ENCODE data around the gene OSTF1.

DNA sequence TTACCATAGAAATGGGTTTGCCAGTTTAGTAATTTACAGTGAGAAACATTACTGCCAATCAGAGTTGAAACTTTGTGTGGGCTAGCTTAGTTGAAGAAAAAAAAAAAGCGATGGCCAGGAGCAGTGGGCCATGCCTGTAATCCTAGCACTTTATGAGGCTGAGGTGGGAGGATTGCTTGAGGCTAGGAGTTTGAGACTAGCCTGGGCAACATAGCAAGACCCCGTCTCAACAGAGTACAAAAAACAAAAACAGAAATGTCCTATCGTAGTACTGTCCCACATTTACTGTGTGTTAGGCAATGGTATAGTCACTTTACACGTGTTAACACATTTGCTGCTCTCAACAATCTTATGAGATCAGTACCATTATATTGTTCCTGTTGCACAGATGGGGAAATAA is 2.3 kb downstream of the OSTF1 start:
- no peak for TF ChIP-seq EZH2 (IDR thresholded peaks at IDR 0.05; ENCODE audit: insufficient read depth, poor library complexity, severe bottlenecking)
- TF ChIP-seq EZH2phosphoT487 (IDR thresholded peaks at IDR 0.05; ENCODE audit: insufficient read depth, low read depth): no peak

Measured in GM23248 (cell line).